HEK293 (cell line): ENCODE measurements around the gene TTBK1.
A peak's percentile ranks its signal among the peaks of the same experiment; 100 is the strongest.

ENCODE experiments used
- CTCF ChIA-PET: fragments of 350-600 bp; formaldehyde crosslinking; extraction: SDS; loops from one replicate; lab custom pipeline; 2021; ENCODE audit warnings: antibody characterized with exemption; lab: Yijun Ruan, JAX
- POLR2A ChIA-PET: fragments of 300-600 bp; formaldehyde crosslinking; extraction: SDS; loops from one replicate; lab custom pipeline; 2020; ENCODE audit warnings: antibody characterized with exemption, inconsistent platforms; lab: Yijun Ruan, JAX
- H3K27ac ChIP-seq: fragments of 200-500 bp; sonication (Bioruptor generic); 2 replicates; pipeline ENCODE4 v1.5.1; 2014; ENCODE audit warnings: low read depth, low read length, control low read depth, inconsistent platforms; ENCODE audit errors: extremely low read depth
- H3K36me3 ChIP-seq, 2 experiments: fragments of 200-500 bp in 1 of 2; sonication (Bioruptor generic) in 1 of 2; 1 replicate in 1 of 2; 2 replicates in 1 of 2; pipeline ENCODE4 v1.5.1; 2014 to 2017; ENCODE audit warnings: inconsistent platforms in 2 of 2, low read length in 2 of 2; ENCODE audit not compliant: control insufficient read depth in 2 of 2, insufficient read depth in 1 of 2
- H3K4me1 ChIP-seq: fragments of 200-500 bp; sonication (Bioruptor generic); 2 replicates; pipeline ENCODE4 v1.5.1; 2014; ENCODE audit warnings: mild to moderate bottlenecking, low read length, inconsistent platforms; ENCODE audit not compliant: control insufficient read depth, insufficient read depth
- H3K4me3 ChIP-seq: 2 replicates; pipeline ENCODE4 v1.5.1; 2011; ENCODE audit warnings: low read depth, mild to moderate bottlenecking, control low read depth, low read length, moderate library complexity
- H3K9me3 ChIP-seq: fragments of 200-500 bp; sonication (Bioruptor generic); 2 replicates; pipeline ENCODE4 v1.5.1; 2014; ENCODE audit warnings: low read depth, low read length, inconsistent platforms; ENCODE audit not compliant: control insufficient read depth, insufficient read depth
- KLF10 ChIP-seq: fragments of 450-650 bp; IDR thresholded peaks from 2 replicates; pipeline ENCODE4 v1.5.1; 2018; ENCODE audit warnings: missing biosample characterization, mild to moderate bottlenecking, missing genetic modification characterization
- PRDM6 ChIP-seq: fragments of 450-650 bp; formaldehyde crosslinking; IDR thresholded peaks from 2 replicates; pipeline ENCODE4 v1.5.1; 2017; ENCODE audit warnings: missing biosample characterization, missing genetic modification characterization
- ZFP3 ChIP-seq: fragments of 450-650 bp; formaldehyde crosslinking; IDR thresholded peaks from 2 replicates; pipeline ENCODE4 v1.5.1; 2016; ENCODE audit warnings: low read depth, missing biosample characterization, missing genetic modification characterization
- ZFP41 ChIP-seq: fragments of 450-650 bp; formaldehyde crosslinking; IDR thresholded peaks from 2 replicates; pipeline ENCODE4 v1.5.1; 2016; ENCODE audit warnings: missing biosample characterization, missing genetic modification characterization, borderline replicate concordance
- ZNF140 ChIP-seq: fragments of 450-650 bp; formaldehyde crosslinking; IDR thresholded peaks from 2 replicates; pipeline ENCODE4 v1.5.1; 2016; ENCODE audit warnings: missing biosample characterization, missing genetic modification characterization
- ZNF146 ChIP-seq: fragments of 450-650 bp; formaldehyde crosslinking; IDR thresholded peaks from 2 replicates; pipeline ENCODE4 v1.5.1; 2016; ENCODE audit warnings: missing biosample characterization, missing genetic modification characterization
- ZNF148 ChIP-seq: fragments of 450-650 bp; formaldehyde crosslinking; IDR thresholded peaks from 2 replicates; pipeline ENCODE4 v1.5.0; 2017; ENCODE audit warnings: missing biosample characterization, missing genetic modification characterization, borderline replicate concordance
- ZNF19 ChIP-seq: fragments of 450-650 bp; formaldehyde crosslinking; IDR thresholded peaks from 2 replicates; pipeline ENCODE4; 2016; ENCODE audit warnings: missing biosample characterization, missing genetic modification characterization, low read depth
- ZNF350 ChIP-seq: fragments of 450-650 bp; formaldehyde crosslinking; IDR thresholded peaks from 2 replicates; pipeline ENCODE4 v1.5.0; 2017; ENCODE audit warnings: missing biosample characterization, mild to moderate bottlenecking, missing genetic modification characterization
- ZNF426 ChIP-seq: fragments of 450-650 bp; formaldehyde crosslinking; IDR thresholded peaks from 2 replicates; pipeline ENCODE4 v1.5.1; 2017; ENCODE audit warnings: missing biosample characterization, missing genetic modification characterization, mild to moderate bottlenecking, inconsistent platforms, moderate library complexity
- ZNF473 ChIP-seq: fragments of 450-650 bp; formaldehyde crosslinking; IDR thresholded peaks from 2 replicates; pipeline ENCODE4 v1.5.1; 2017; ENCODE audit warnings: missing biosample characterization, missing genetic modification characterization
- ZNF530 ChIP-seq: fragments of 450-650 bp; formaldehyde crosslinking; IDR thresholded peaks from 2 replicates; pipeline ENCODE4 v1.5.1; 2016; ENCODE audit warnings: low read depth, missing biosample characterization, missing genetic modification characterization
- ZNF677 ChIP-seq: fragments of 450-650 bp; IDR thresholded peaks from 2 replicates; pipeline ENCODE4 v1.5.0; 2018; ENCODE audit warnings: missing biosample characterization, mild to moderate bottlenecking, missing genetic modification characterization, moderate library complexity
- ZNF76 ChIP-seq: fragments of 450-650 bp; formaldehyde crosslinking; IDR thresholded peaks from 2 replicates; pipeline ENCODE4; 2016; ENCODE audit warnings: low read depth, missing biosample characterization, missing genetic modification characterization, borderline replicate concordance
- TF ChIP-seq, protein P1 (sequence below): fragments of 450-650 bp; formaldehyde crosslinking; IDR thresholded peaks from 2 replicates; pipeline ENCODE4 v1.5.1; 2016; ENCODE audit warnings: missing biosample characterization, missing genetic modification characterization
- TF ChIP-seq, protein P2 (sequence below): fragments of 450-650 bp; formaldehyde crosslinking; IDR thresholded peaks from 2 replicates; pipeline ENCODE4 v1.5.1; 2016; ENCODE audit warnings: missing biosample characterization, missing genetic modification characterization

Gene TTBK1

DNA sequence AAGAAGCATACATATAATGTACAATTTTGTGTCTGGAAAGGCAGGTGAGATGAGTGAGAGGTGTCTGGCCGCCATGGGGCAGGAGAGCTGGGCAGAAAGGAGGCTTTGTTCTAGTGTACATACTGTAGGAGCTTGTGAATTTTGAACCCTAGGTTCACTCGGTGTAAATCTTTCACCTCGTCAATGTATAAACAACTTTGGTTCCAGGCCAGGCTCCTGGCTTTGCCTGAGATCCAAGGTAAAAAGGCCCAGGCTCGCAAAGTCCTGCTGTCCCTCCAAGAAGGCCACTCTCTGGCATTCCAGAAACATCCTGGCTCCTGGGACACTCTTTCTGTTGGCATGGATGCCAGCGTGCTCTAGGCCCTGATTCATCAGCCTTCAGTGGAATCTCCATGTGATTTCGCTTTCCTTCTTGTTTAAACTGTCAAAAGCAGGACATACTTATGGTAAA lies 47.6 kb downstream of the TTBK1 start:
- no peak overlapping the region for H3K27ac ChIP-seq
- no peak for TF ChIP-seq PRDM6
- TF ChIP-seq ZNF146 (tag by site-specific recombination) = no peak
- no peak for TF ChIP-seq ZNF19 (tag by site-specific recombination)
- TF ChIP-seq, protein P1, sequence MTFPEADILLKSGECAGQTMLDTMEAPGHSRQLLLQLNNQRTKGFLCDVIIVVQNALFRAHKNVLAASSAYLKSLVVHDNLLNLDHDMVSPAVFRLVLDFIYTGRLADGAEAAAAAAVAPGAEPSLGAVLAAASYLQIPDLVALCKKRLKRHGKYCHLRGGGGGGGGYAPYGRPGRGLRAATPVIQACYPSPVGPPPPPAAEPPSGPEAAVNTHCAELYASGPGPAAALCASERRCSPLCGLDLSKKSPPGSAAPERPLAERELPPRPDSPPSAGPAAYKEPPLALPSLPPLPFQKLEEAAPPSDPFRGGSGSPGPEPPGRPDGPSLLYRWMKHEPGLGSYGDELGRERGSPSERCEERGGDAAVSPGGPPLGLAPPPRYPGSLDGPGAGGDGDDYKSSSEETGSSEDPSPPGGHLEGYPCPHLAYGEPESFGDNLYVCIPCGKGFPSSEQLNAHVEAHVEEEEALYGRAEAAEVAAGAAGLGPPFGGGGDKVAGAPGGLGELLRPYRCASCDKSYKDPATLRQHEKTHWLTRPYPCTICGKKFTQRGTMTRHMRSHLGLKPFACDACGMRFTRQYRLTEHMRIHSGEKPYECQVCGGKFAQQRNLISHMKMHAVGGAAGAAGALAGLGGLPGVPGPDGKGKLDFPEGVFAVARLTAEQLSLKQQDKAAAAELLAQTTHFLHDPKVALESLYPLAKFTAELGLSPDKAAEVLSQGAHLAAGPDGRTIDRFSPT = no peak
- H3K4me1 ChIP-seq = no peaks in the 10 kb centered on the region
- no peak overlapping the region for H3K4me3 ChIP-seq
- ChIA-PET POLR2A (interaction anchor here (0.5 kb wide), 1 partner anchor 29 kb away, joined by 7 read pairs; no protein-coding TSS in a partner anchor), CTCF (interaction anchor here (1.0 to 1.3 kb wide), 2 partner anchors 9 to 27 kb away, joined by 3 read pairs; no protein-coding TSS in a partner anchor)
- H3K36me3 ChIP-seq = no peaks in the 10 kb centered on the region
- H3K9me3 ChIP-seq = no peaks in the 10 kb centered on the region

DNA sequence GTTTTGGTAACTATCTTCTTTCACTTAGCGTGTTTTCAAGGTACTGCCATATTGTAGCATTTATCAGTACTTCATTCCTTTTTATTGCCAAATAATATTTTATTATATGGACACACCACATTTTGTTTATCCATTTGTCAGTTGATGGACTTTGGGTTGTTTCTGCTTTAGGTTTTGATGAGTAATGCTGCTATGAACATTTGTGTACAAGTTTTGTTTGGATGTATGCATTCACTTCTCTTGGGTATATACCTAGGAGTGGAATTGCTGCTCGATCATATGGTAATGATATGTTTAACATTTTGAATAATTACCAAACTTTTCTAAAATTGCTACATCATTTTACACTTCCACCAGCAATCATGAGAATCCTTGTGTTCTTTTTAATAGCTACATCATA lies 48.4 kb downstream of the TTBK1 start:
- H3K27ac ChIP-seq = no peak overlapping the region
- H3K4me1 ChIP-seq = no peaks in the 10 kb centered on the region
- TF ChIP-seq ZNF140 (tag by site-specific recombination) (peak; percentile 69), ZNF350 (tag by site-specific recombination) (no peak), ZFP3 (no peak)
- TF ChIP-seq, all 188 proteins: peak for 1
- Histone ChIP-seq H3K36me3 (no peaks in the 10 kb centered on the region), H3K9me3 (no peaks in the 10 kb centered on the region), H3K4me3 (no peak overlapping the region)
- ChIA-PET POLR2A (no interaction called here), CTCF (interaction anchor here (0.6 to 1.3 kb wide), 2 partner anchors 28 to 248 kb away, joined by 3 to 4 read pairs; no protein-coding TSS in a partner anchor)

GRCh38 chr6:43292341-43292740 lies 49.1 kb downstream of the TTBK1 start:
- Histone ChIP-seq H3K4me1 (no peaks in the 10 kb centered on the region), H3K27ac (no peak overlapping the region), H3K4me3 (no peak overlapping the region), H3K36me3 (no peaks in the 10 kb centered on the region), H3K9me3 (no peaks in the 10 kb centered on the region)
- POLR2A ChIA-PET = no interaction called here
- no peak for TF ChIP-seq ZNF677 (tag by site-specific recombination)
- no peak for TF ChIP-seq ZNF76 (tag by site-specific recombination)
- no peak for TF ChIP-seq ZNF473 (tag by site-specific recombination)
- no peak for TF ChIP-seq ZNF148 (tag by site-specific recombination)
- TF ChIP-seq, protein P2, sequence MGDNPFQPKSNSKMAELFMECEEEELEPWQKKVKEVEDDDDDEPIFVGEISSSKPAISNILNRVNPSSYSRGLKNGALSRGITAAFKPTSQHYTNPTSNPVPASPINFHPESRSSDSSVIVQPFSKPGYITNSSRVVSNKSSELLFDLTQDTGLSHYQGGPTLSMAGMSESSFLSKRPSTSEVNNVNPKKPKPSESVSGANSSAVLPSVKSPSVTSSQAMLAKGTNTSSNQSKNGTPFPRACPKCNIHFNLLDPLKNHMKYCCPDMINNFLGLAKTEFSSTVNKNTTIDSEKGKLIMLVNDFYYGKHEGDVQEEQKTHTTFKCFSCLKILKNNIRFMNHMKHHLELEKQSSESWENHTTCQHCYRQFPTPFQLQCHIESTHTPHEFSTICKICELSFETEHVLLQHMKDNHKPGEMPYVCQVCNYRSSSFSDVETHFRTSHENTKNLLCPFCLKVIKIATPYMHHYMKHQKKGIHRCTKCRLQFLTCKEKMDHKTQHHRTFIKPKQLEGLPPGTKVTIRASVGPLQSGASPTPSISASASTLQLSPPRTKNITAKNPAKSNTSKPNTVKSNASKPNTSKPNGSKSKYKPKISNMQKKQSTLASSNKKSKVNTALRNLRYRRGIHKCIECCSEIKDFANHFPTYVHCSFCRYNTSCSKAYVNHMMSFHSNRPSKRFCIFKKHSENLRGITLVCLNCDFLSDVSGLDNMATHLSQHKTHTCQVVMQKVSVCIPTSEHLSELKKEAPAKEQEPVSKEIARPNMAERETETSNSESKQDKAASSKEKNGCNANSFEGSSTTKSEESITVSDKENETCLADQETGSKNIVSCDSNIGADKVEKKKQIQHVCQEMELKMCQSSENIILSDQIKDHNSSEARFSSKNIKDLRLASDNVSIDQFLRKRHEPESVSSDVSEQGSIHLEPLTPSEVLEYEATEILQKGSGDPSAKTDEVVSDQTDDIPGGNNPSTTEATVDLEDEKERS (tag by site-specific recombination) = no peak
- no peak for TF ChIP-seq KLF10 (tag by site-specific recombination)
- TF ChIP-seq ZNF530 = no peak
- no peak for TF ChIP-seq ZFP41 (tag by site-specific recombination)
- TF ChIP-seq ZNF426 = no peak
- CTCF ChIA-PET = interaction anchor here (0.6 to 1.3 kb wide), 3 partner anchors 29 to 247 kb away, joined by 3 to 4 read pairs (median 4); no protein-coding TSS in a partner anchor
